ENCODE results near the gene TNN. TPM values are rescaled to one million over a fixed set of nuclear protein-coding genes. Genes with fewer than 3 reads are reported as not detected.

The TNN gene
- total RNA-seq, 2 donors from 2014 or later = 0.09 TPM; not detected in 1

DNA sequence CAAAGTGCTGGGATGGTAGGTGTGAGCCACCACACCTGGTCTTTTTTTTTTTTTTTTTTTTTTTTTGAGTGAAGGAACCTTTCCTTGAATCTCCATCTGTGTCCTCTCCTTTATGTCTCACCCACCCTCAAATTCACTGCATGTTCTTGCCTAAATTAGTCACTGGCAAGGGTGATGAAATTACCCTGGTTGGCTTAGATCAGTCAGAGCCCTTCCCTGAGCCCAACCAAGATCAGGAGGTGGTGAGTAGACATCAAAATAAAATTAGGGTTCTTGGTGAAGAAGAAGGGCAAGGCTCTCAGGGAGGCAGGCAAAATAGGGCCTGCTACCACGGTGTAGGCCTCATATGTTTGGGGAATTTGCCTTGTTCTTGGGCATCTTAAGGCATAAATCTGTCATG is 5.3 kb upstream of the TNN start:
- no peak overlapping the region for H3K4me3 Mint-ChIP-seq
- no peaks in the 10 kb centered on the region for H3K36me3 Mint-ChIP-seq (ENCODE audit: low read depth)
- peaks cover 5% of the 10 kb centered on the region for H3K4me1 Mint-ChIP-seq
- Histone ChIP-seq H3K4me3 (ENCODE audit: low read length) (no peak overlapping the region), H3K27ac (ENCODE audit: low read depth, low read length) (no peak overlapping the region), H3K36me3 (ENCODE audit: control insufficient read depth, insufficient read depth, low read length) (no peaks in the 10 kb centered on the region), H3K9ac (ENCODE audit: extremely low read depth, low read length, poor library complexity, severe bottlenecking) (no peak overlapping the region), H3K4me1 (ENCODE audit: control insufficient read depth, insufficient read depth, low read length) (no peaks in the 10 kb centered on the region), H3K27me3 (ENCODE audit: control insufficient read depth, insufficient read depth, low read length, poor library complexity, severe bottlenecking) (no peaks in the 10 kb centered on the region), H3K9me3 (ENCODE audit: control insufficient read depth, low read length) (no peaks in the 10 kb centered on the region)
- H3K9me3 Mint-ChIP-seq = no peaks in the 10 kb centered on the region
- 95% methylated on average over 1 of the region's 1 CpG; no CpG with 5 or more reads in 1 of the 2 experiments for WGBS, 2 experiments (ENCODE audit: insufficient coverage in 1 of 2, insufficient read length in 1 of 2)
- no peak overlapping the region for H3K27ac Mint-ChIP-seq
- TF ChIP-seq, protein P1, sequence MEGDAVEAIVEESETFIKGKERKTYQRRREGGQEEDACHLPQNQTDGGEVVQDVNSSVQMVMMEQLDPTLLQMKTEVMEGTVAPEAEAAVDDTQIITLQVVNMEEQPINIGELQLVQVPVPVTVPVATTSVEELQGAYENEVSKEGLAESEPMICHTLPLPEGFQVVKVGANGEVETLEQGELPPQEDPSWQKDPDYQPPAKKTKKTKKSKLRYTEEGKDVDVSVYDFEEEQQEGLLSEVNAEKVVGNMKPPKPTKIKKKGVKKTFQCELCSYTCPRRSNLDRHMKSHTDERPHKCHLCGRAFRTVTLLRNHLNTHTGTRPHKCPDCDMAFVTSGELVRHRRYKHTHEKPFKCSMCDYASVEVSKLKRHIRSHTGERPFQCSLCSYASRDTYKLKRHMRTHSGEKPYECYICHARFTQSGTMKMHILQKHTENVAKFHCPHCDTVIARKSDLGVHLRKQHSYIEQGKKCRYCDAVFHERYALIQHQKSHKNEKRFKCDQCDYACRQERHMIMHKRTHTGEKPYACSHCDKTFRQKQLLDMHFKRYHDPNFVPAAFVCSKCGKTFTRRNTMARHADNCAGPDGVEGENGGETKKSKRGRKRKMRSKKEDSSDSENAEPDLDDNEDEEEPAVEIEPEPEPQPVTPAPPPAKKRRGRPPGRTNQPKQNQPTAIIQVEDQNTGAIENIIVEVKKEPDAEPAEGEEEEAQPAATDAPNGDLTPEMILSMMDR (conservative IDR thresholded peaks at IDR 0.05) = no peak
- no peak for DNase-seq
- H3K27me3 Mint-ChIP-seq (ENCODE audit: insufficient read depth) = peaks cover 2% of the 10 kb centered on the region

DNA sequence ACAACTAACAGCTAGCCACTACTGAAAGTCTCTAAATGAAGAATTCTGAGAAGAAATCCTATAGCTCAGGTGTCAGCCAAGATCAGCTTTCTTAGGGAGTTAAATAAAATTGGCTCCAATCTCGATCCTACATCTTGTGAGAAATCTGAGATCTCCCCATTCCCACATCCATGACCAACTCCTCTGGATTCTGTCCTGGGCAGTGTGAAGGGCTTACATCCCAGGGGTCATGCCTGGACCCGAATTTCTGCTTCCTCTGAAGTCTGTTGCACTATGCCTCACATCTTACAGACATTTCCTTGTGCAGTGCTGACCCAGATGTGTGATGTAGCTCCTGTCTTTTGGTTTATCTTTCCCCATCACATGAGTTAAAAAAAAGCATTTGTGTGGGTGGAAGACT is 4.8 kb upstream of the TNN start:
- H3K9me3 Mint-ChIP-seq = no peaks in the 10 kb centered on the region
- no peaks in the 10 kb centered on the region for H3K36me3 Mint-ChIP-seq (ENCODE audit: low read depth)
- no peaks in the 10 kb centered on the region for H3K36me3 ChIP-seq (ENCODE audit: control insufficient read depth, insufficient read depth, low read length)
- DNase-seq = no peak
- H3K27me3 ChIP-seq (ENCODE audit: control insufficient read depth, insufficient read depth, low read length, poor library complexity, severe bottlenecking) = no peaks in the 10 kb centered on the region
- no peak overlapping the region for H3K4me3 ChIP-seq (ENCODE audit: low read length)
- H3K27ac Mint-ChIP-seq = no peak overlapping the region
- peaks cover 2% of the 10 kb centered on the region for H3K27me3 Mint-ChIP-seq (ENCODE audit: insufficient read depth)
- H3K4me1 ChIP-seq (ENCODE audit: control insufficient read depth, insufficient read depth, low read length) = no peaks in the 10 kb centered on the region
- no peak overlapping the region for H3K9ac ChIP-seq (ENCODE audit: extremely low read depth, low read length, poor library complexity, severe bottlenecking)
- TF ChIP-seq, protein P1 (conservative IDR thresholded peaks at IDR 0.05) = no peak
- H3K4me1 Mint-ChIP-seq = peaks cover 5% of the 10 kb centered on the region
- no peaks in the 10 kb centered on the region for H3K9me3 ChIP-seq (ENCODE audit: control insufficient read depth, low read length)
- WGBS, 2 experiments (ENCODE audit: insufficient coverage in 1 of 2, insufficient read length in 1 of 2) = 87 to 100% methylated on average over 2 of the region's 2 CpGs
- no peak overlapping the region for H3K4me3 Mint-ChIP-seq
- no peak overlapping the region for H3K27ac ChIP-seq (ENCODE audit: low read depth, low read length)

DNA sequence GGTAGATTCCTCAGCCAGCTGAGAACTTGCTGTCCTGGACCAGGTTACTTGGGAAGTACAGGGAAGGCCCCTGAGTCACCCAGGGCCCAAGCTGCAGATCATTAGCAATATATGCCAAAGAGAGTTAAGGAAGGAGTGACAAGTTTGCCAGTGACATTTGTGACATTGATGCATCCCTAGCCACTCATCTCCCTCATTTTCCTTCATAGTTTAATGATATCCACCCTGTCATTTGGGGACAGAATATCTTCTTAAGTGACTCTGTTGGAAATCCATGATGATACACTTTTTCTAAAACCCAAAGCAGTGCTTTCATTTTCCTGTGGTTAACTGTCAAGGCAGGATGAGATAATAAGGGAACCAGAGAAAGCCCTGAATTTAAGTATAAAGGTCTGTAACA is 3.2 kb downstream of the TNN start:
- no peak overlapping the region for H3K4me3 ChIP-seq (ENCODE audit: low read length)
- peaks cover 10% of the 10 kb centered on the region for H3K27me3 Mint-ChIP-seq (ENCODE audit: insufficient read depth)
- no peaks in the 10 kb centered on the region for H3K36me3 Mint-ChIP-seq (ENCODE audit: low read depth)
- no peaks in the 10 kb centered on the region for H3K9me3 Mint-ChIP-seq
- H3K9ac ChIP-seq (ENCODE audit: extremely low read depth, low read length, poor library complexity, severe bottlenecking) = no peak overlapping the region
- H3K27me3 ChIP-seq (ENCODE audit: control insufficient read depth, insufficient read depth, low read length, poor library complexity, severe bottlenecking) = no peaks in the 10 kb centered on the region
- peaks cover 4% of the 10 kb centered on the region for H3K4me1 Mint-ChIP-seq
- no peaks in the 10 kb centered on the region for H3K9me3 ChIP-seq (ENCODE audit: control insufficient read depth, low read length)
- H3K27ac Mint-ChIP-seq = no peak overlapping the region
- DNase-seq = no peak
- no peaks in the 10 kb centered on the region for H3K4me1 ChIP-seq (ENCODE audit: control insufficient read depth, insufficient read depth, low read length)
- no peak overlapping the region for H3K4me3 Mint-ChIP-seq
- no peak overlapping the region for H3K27ac ChIP-seq (ENCODE audit: low read depth, low read length)
- no peaks in the 10 kb centered on the region for H3K36me3 ChIP-seq (ENCODE audit: control insufficient read depth, insufficient read depth, low read length)
- TF ChIP-seq, protein P1 (conservative IDR thresholded peaks at IDR 0.05) = no peak

Data from endodermal cell (in vitro differentiated cells).